Stimulated activated CD4-positive, alpha-beta T cell treated with anti-CD3 and anti-CD28 coated beads, Interleukin-12 subunit alpha, Interleukin-12 subunit beta, amount 100 ng/mL, for 4 hours (primary cell): ENCODE data around the gene CFAP54.
"Not testable (repeated sequence)": the region's sequence is repeated elsewhere in the genome, so short reads cannot be mapped to it uniquely, and the experiment has no call there.

ENCODE experiments used
- DNase-seq: peaks from one replicate; pipeline ENCODE4 v3.0.0-alpha.2; 2020

The CFAP54 gene

DNA sequence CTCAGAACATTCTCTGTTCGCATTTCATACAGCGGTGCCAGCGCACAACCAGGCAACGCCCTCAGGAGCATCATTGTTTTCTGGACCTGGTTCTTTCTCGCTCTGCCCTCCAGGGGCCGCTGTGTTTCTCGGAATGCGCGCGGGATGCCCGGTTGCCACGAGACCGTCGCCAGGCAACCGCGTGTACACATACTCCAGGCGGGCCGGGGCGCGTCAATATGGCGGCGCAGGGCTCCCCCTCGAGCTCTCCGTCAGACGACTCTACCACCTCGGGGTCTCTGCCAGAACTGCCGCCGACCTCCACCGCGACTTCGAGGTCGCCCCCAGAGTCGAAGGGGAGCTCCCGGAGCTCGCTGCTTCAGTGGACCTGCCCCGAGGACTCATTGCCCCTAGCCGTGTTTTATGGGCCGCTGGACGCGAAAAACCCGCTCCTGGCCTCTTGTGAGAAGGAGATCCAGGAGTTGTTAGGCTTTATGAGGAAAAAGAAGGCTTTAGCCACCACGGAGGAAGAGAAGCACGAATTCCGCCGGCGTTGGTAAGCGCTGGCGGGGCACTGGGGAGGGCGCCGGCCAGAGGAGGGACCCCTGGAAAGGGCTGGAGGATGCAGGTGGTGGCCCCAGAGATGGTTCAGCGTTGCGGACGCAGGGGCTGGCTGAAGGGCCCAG is at the start of gene CFAP54:
CFAP54 (plus strand) TSS at position 186 of the 665 bp plus-strand sequence; CDS start at position 219, 33 bp downstream.
- peak; percentile 92 for DNase-seq

GRCh38 chr12:96441816-96442215 is 47.6 kb upstream of the CFAP54 start:
- no peak for DNase-seq

GRCh38 chr12:96442906-96443305 is 46.5 kb upstream of the CFAP54 start:
- DNase-seq = no peak

- DNase-seq = no peak
These were observed 45.0 kb upstream of the CFAP54 start for GRCh38 chr12:96444399-96444798.

GRCh38 chr12:96445691-96446583 is 43.4 kb upstream of the CFAP54 start:
- no peak for DNase-seq

GRCh38 chr12:96447256-96447655 is 42.1 kb upstream of the CFAP54 start:
- DNase-seq = no peak

GRCh38 chr12:96448300-96448699 is 41.1 kb upstream of the CFAP54 start:
- no peak for DNase-seq

DNA sequence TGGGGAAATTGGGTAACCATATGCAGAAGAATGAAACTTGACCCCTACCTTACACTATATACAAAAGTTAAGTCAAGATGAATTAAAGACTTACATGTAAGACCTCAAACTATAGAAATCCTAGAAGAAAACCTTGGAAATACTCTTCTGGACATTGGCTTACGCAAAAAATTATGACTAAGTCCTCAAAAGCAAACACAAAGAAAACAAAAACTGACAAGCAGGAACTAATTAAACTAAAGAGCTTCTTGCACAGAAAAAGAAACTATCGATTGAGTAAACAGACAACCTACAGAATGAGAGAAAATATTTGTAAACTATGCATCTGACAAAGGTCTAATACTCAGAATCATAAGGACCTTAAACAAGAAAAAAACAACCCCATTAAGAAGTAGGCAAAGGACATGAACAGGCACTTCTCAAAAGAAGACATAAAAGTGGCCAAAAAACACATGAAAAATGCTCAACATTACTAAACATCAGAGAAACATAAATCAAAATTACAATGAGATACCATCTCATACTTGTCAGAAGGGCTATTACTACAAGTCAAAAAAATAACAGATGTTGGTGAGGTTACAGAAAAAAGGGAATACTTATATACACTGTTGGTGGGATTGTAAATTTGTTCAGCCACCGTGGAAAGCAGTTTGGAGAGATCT is 37.0 kb upstream of the CFAP54 start:
- no peak for DNase-seq

DNA sequence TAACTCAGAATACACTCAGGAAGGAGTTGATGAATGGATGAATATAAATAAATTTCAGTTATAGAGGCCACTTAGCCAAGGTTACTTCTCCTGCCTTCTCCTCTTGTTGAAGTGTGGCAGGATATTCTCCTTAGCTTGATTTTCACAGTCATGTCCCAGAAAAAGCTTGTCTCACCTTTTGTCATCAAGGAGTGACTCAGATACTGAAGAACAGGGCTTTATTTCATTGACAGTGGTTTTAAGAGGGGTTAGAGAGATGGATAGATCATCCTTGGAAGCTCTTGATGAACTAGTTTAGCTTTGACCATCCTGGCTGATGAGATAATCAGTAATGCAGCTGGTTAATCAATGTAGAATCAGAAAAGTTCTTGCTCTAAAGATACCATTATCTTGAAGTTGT is 35.0 kb upstream of the CFAP54 start:
- no peak for DNase-seq

DNA sequence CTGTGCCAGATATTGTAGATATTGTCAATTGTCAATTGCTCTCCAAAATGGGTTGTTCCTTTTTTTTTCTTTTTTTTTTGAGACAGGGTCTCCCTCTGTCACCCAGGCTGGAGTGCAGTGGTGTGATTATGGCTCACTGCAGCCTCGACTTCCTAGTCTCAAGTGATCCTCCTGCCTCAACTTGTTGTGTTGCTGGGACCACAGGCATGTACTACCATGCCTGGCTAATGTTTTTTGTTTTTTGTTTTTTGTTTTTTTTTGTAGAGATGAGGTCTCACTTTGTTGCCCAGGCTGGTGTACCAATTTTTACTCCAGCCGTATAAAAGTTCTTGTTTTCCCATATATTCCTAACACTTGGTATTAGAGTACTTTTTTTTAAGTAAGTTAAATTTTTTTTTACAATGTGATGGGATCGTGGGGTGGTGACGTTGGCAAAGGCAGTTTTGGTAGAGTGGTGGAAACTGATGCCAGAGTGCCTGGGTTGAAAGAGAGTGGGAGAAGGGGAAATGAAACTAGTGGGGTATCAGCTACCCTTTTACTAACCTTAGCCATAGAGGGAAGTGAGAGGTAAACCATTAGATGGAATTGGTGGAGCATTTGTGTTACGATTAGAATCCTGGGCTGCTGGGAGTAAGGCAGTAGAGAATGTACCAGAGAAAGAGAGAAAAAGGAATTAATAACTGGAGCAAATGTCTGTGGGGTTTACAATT is 33.0 kb upstream of the CFAP54 start:
- DNase-seq = no peak

DNA sequence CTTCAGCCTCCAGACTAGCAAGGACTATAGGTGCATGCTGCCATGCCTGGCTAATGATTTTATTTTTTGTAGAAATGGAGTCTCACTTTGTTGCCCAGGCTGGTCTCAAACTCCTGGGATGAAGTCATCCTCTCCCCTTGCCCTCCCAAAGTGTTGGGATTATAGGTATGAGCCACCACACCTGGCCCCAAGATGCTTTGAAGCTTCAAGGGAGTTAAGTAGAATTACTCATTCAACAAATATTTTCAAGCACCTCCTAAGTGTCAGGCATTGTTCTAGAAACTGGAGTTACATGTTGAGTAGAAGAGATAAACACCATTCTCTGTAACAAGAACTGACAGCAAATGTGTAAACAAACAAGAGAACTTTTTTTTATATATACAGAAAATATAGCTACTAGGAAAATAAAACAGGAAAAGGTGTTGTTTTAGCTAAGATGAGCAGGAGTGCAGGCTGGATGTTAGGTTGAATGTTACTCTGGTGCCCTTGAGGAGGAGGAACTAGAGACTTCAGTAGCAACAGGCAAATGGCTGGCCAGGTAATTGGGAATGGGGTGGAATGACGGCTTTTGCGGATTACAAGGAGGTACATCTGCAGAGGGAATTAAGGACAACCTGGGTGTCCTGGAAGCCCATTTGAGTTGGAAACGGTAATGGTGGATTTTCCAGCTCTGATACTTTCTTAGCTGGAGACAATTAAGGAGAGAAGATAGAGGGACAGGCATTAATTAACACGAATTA is 32.0 kb upstream of the CFAP54 start:
- no peak for DNase-seq

GRCh38 chr12:96459281-96459680 is 30.1 kb upstream of the CFAP54 start:
- not testable (repeated sequence) for DNase-seq

- DNase-seq = no peak
These were observed 26.7 kb upstream of the CFAP54 start for GRCh38 chr12:96462571-96463280.

DNA sequence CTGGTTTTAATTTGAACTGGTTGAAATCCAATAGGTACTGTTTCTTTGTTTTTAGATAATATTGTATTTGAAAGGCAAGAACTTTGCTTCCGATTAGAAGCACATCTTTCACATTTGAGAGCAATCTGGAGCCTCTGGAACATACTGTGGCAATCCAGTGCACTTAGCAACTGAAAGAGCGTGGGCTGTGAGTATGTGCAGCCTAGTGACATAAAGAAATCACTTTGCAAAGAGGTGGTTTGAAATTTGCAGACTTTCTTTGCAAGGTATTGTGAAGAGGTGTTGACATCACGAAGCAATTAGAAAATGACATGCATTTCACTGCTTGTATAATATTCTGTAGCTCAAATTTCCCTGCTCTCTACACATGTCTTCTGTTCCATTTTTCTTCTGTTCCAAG is 23.5 kb upstream of the CFAP54 start:
- no peak for DNase-seq

DNA sequence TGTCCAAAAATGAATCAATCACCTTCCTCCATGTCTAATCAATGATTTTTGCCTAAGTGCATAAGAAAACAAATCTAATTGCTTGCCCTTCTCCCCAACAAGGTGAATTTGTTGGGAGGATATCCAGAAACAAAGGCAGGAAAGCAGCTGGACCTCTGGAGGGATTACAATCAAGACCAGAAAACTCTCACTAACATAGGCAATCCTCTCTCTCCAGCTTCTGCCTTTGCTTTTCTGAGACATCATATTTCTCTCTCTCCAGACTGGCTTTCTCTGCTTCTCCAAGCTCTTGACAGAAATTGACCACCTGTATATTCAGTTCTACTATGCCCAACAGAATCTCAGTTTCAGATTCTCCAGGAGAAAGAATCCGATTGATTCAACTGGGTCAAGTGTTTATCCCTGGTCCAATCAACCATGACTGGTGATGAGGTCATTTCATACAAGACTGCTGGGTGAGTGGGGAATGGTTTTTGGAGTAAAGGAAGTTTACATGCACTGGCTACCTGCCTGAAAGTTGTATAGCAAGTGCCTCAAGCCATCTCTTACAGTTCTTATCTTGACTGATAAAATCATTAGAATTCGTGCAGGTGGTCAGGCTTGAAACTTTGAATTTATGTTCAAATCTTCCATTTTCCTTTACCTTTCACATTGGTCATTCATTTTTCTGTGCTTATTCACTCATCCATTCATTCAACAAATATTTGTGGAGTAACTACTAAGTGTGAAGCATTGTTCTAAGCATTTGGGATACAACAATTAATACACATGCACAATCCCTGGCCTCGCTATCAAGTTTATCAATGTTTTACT is 22.2 kb upstream of the CFAP54 start:
- no peak for DNase-seq

DNA sequence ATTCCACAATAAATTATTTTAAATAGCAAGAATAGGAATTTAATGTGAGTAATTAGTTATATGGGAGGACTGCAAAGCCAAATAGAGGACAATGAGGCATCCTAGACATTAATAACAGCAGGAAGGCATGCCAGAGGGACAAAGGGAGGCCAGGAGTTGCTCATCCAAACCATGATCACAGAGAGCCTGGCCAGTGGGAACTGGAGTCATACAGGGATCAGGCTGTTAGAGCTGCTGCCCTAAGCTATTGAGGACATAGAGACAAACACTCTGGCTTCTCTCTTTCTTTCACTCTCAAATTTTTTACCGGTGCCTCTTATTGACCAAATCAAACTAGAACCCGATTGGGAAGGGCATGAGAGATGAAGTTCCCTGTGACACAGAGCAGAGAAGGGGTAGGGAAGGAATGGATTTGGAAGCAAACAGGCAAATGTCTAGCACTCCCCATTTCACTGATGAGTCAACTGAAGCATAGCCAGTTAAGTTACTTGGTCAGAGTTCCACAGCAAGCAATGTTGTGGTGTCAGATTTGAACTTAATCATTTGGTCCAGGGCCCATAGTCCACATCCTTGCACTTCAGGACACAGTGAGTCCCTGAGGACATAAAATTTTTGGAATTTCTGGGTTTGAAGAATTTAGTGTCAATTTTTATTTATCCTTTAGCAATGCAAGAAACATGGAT is 17.9 kb upstream of the CFAP54 start:
- no peak for DNase-seq

DNA sequence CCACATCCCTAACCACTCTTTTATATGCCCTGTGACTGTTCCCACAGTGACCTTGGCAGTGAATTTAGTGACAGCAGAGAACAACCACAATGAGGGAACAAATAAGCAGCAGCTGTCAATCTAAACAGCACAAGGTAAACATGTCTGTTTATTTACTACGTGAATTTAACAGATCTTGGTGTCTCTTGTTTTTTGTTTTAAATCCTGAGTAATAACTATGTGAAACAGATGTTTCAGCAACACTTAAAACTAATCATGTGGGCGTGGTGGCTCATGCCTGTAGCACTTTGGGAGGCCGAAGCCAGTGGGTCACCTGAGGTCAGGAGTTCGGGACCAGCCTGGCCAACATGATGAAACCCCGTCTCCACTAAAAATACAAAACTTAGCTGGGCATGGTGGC is 17.0 kb upstream of the CFAP54 start:
- DNase-seq = no peak

DNA sequence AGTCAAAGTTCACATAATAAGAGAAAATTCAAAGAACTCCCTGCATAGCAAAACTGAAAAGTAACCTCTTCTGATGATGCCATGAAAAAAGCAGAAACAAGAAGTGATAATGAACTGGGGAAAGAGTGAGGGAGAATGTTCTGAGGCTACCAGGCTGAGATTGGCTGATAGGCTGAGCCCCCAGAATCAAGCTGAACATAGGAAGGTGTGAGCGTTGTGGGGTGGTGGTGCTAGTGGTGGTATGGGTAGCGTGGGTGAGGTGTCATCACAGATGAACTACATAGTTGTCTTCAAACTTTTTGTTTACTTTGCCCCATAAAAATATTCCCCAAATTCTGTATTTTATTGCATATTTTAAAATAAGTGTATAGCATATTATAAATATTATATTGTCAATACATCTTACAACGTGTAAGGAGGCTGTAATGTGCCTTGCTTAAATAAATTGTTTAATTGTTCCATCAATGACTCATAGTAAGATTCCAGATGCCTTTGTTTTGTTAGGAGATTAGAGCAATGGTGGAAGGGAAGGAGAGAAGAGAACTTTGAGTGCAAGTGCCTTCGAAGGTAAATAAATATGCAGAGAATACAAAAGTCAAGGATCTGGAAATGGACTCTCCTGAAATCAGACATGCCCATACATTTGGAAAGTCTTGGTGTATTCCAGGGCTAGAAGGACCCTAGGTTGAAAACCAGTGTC is 15.8 kb upstream of the CFAP54 start:
- no peak for DNase-seq

DNA sequence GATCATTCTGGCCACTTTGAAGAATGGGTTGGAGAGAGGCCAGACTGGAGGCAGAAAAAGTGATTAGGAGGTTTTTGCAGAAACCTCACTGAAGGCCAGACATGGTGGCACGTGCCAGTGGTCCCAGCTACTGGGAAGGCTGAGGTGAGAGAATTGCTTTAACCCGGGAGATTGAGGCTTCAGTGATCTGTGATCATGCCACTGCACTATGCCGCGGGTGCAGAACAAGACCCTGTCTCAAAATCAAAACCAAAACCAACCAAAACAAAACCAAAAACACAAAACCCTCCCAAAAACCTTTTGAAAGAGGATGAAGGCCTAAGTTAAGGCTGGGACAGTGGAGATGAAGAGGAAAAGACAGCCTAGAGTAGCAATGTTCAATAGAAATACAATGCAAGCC is 15.2 kb upstream of the CFAP54 start:
- DNase-seq = no peak

DNA sequence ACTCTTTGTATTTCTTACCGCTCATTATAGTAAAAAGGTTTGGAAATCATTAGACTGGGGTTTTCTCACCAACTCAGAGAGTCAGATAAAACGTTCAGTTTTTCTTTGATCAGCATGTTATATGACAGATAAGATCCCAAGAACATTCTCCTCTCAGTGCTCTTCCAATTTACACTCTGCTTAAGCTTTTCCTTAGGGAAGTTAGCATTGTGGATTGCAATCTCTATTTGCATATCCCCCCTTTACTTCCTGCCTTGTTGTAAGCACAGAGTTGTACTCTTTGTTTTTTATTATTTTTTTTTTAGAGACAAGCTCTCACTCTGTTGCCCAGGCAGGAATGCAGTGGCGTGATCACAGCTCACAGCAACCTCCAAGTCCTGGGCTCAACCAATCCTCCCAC is 11.4 kb upstream of the CFAP54 start:
- DNase-seq = no peak
